GM12865 (cell line): ENCODE data around the gene LAIR1.
A peak's percentile ranks its signal among the peaks of the same experiment; 100 is the strongest.
"Not testable (repeated sequence)": the region's sequence is repeated elsewhere in the genome, so short reads cannot be mapped to it uniquely, and the experiment has no call there.

Experiments
- DNase-seq: peaks from one replicate; pipeline ENCODE4 v3.0.0; 2010; ENCODE audit warnings: low read depth
- H3K4me3 ChIP-seq: 2 replicates; pipeline ENCODE4 v1.5.1; 2011; ENCODE audit warnings: mild to moderate bottlenecking, low read depth, low read length, control low read depth
- TF ChIP-seq, protein P1 (sequence below): IDR thresholded peaks from 2 replicates; pipeline ENCODE4 v1.5.1; 2011; ENCODE audit warnings: low read length, control low read depth, low read depth, inconsistent platforms; ENCODE audit not compliant: insufficient read depth; ENCODE audit errors: missing control alignments

LAIR1 gene

DNA sequence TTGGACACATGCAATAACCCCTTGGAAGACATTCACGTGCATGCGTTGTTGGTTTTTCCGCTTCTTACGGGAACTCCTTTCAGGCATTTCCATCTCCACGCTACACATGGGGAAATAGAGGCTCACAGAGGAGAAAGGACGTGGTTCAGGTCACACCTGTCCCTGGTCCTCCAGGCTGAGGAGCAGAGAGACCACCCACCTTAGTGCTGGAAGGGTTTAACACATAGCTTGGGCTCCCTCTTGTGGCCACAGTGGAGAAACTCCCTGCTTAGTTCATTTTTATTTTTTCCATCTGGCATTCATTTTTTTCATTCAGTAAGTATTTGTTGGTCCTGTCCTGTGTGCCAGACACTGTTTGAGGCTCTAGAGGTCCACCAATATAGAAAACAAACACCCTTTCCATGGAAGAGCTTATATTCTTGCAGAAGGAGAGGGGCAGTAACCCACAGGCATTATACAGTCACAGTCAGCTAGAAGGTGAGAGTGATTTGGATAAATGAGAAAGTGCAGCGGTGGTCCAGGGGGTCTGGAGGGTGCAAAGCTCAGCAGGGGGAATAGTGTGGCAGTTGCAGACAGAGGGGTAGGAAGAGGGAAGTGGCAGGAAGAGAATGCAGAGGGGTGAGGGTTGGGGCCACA, 26.3 kb upstream of the LAIR1 start:
- H3K4me3 ChIP-seq = no peak overlapping the region
- TF ChIP-seq, protein P1, sequence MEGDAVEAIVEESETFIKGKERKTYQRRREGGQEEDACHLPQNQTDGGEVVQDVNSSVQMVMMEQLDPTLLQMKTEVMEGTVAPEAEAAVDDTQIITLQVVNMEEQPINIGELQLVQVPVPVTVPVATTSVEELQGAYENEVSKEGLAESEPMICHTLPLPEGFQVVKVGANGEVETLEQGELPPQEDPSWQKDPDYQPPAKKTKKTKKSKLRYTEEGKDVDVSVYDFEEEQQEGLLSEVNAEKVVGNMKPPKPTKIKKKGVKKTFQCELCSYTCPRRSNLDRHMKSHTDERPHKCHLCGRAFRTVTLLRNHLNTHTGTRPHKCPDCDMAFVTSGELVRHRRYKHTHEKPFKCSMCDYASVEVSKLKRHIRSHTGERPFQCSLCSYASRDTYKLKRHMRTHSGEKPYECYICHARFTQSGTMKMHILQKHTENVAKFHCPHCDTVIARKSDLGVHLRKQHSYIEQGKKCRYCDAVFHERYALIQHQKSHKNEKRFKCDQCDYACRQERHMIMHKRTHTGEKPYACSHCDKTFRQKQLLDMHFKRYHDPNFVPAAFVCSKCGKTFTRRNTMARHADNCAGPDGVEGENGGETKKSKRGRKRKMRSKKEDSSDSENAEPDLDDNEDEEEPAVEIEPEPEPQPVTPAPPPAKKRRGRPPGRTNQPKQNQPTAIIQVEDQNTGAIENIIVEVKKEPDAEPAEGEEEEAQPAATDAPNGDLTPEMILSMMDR = peak; percentile 73
- DNase-seq = peak; percentile 76

DNA sequence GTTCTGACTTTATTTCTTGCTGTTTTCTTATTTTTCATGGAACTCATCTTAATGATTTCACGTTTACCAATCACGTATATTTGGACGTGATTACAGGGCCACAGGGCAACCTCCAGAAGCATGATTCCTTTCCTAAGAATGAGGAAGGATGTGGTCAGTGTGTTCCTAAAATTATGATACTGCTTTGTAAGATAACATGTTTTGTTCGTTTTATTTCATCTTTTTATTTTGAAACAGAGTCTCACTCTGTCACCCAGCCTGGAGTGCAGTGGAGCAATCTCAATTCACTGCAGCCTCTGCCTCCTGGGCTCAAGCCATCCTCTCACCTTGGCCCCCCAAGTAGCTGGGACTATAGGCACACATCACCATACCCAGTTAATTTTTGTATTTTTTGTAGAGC, 24.8 kb upstream of the LAIR1 start:
- TF ChIP-seq, protein P1 = no peak
- no peak for DNase-seq
- no peak overlapping the region for H3K4me3 ChIP-seq

GRCh38 chr19:54388802-54389139, 24.0 kb upstream of the LAIR1 start:
- peak overlapping the region; percentile 44 for H3K4me3 ChIP-seq
- peak; percentile 49 for DNase-seq
- TF ChIP-seq, protein P1 = no peak

DNA sequence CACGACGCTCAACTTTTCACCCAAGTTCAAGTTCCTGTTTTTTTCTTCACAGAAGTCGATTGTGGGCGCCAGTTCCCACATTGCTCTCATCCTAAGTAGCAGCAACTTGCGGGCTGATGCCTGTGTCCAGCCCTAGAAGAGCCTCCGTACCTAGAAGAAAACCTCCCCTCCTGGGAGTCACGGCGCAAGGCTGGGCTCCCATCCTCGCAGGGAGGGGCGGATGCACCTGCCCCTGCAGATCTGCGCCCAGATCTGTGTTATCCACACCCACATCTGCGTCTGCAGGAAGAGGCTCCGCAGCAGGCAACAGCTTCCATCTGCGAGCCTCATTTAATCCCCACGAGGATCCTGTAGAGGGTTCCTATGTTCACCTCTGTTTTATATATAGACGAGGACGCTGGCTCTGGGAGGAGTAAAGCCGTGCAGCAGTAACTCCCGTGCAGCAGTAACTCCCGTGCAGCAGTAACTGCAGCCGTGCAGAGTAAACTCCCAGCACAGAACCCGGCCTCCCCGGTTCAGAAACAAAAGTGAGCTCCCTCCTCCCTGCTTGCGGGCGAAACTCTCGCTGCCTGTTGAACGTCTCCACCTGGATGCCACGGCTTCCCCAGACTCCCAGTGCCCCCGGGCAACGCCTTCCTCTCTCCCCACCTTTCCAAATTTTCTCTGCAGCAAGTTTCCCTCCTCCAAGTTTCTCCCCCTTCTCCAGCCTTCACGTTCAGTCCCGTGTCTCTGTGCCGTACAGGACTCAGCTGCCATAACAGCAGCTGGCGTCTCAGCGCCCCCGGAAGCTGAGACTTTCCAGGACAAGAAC, 23.5 kb upstream of the LAIR1 start:
- TF ChIP-seq, protein P1 = no peak
- DNase-seq = peak; percentile 79
- H3K4me3 ChIP-seq = peak overlapping the region; percentile 44

DNA sequence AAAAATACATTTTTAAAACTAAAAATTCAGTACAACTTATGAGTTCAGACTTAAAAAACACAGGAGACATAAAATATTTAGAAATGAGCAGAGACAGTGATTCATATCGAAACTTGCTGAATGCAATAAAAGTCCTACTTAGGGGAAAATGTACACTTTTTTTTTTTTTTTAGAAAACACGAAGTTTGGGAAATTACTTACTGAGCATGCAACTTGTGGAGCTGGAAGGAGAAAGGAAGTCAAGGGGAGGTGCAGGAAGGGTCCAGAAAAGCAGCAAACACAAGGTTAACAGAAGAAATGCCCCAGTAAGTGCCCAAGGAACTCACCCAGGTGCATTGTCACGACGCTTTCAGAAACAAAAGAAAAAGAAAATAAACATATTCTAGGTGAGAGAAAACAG, 18.6 kb upstream of the LAIR1 start:
- TF ChIP-seq, protein P1 = no peak
- no peak overlapping the region for H3K4me3 ChIP-seq
- no peak for DNase-seq

DNA sequence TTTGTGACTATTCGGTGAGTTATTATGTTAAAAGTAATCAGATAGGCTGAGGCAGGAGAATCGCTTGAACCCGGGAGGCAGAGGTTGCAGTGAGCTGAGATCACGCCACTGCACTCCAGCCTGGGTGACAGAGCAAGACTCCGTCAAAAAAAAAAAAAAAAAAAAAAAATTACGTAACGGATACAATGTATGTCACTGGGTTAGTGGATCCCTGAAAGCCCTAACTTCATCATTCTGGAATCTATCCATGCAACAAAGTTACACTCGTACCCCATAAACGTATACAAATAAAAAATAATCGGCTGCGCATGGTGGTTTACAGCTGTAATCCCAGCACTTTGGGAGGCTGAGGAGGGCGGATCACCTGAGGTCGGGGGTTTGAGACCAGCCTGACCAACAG, 17.3 kb upstream of the LAIR1 start:
- DNase-seq, H3K4me3 ChIP-seq: not testable (repeated sequence)

GRCh38 chr19:54380897-54381296, 16.2 kb upstream of the LAIR1 start:
- no peak for DNase-seq
- H3K4me3 ChIP-seq = no peak overlapping the region
- TF ChIP-seq, protein P1 = no peak
